ENCODE measurements around the gene CRKL. TPM values are rescaled to one million over a fixed set of nuclear protein-coding genes. Genes with fewer than 3 reads are reported as not detected.

CRKL gene
- total RNA-seq, 2 experiments from 2014 or later, result 57.7 to 70.9 TPM

GRCh38 chr22:20995329-20996030, 78.3 kb downstream of the CRKL start:
- H3K4me3 ChIP-seq (ENCODE audit: low read depth, low read length, poor library complexity, severe bottlenecking), result no peak overlapping the region
- H3K4me1 ChIP-seq (ENCODE audit: insufficient read depth, low read length, poor library complexity, severe bottlenecking), result peaks cover 20% of the 10 kb centered on the region
- H3K79me2 ChIP-seq (ENCODE audit: insufficient read depth, low read depth, low read length), result peaks cover 6% of the 10 kb centered on the region
- no peaks in the 10 kb centered on the region for H4K20me1 ChIP-seq (ENCODE audit: insufficient read depth, low read length)
- TF ChIP-seq EZH2phosphoT487 (IDR thresholded peaks at IDR 0.05; ENCODE audit: borderline replicate concordance, low read depth, low read length), result no peak
- TF ChIP-seq CTCF (conservative IDR thresholded peaks at IDR 0.05; ENCODE audit: low read length), result no peak
- BruUV-seq (replicated peaks), result no TSS peak
- H3K4me2 ChIP-seq (ENCODE audit: low read length), result no peak overlapping the region
- peaks cover 43% of the 10 kb centered on the region for H3K36me3 ChIP-seq (ENCODE audit: insufficient read depth, low read length)
- H3K9me3 ChIP-seq (ENCODE audit: low read length), result no peaks in the 10 kb centered on the region
- no peak overlapping the region for H2AFZ ChIP-seq (ENCODE audit: low read length)
- no peak overlapping the region for H3K27ac ChIP-seq (ENCODE audit: low read depth, low read length, poor library complexity, severe bottlenecking)
- DNase-seq (ENCODE audit: low spot score), result no peak
- intact Hi-C loops (cut with micrococcal nuclease; ENCODE audit: unreplicated experiment), result no loop called here
- no peaks in the 10 kb centered on the region for H3K9me2 ChIP-seq (ENCODE audit: insufficient read depth, low read length)
- POLR2A ChIA-PET, result no interaction called here
- CTCF ChIA-PET (ENCODE audit: unreplicated experiment), result no interaction called here

GRCh38 chr22:20996031-20996410, 78.8 kb downstream of the CRKL start:
- Histone ChIP-seq H3K4me3 (ENCODE audit: low read depth, low read length, poor library complexity, severe bottlenecking) (no peak overlapping the region), H4K20me1 (ENCODE audit: insufficient read depth, low read length) (no peaks in the 10 kb centered on the region), H3K27ac (ENCODE audit: low read depth, low read length, poor library complexity, severe bottlenecking) (no peak overlapping the region), H3K4me1 (ENCODE audit: insufficient read depth, low read length, poor library complexity, severe bottlenecking) (peaks cover 24% of the 10 kb centered on the region), H3K9me2 (ENCODE audit: insufficient read depth, low read length) (no peaks in the 10 kb centered on the region), H3K4me2 (ENCODE audit: low read length) (no peak overlapping the region), H3K36me3 (ENCODE audit: insufficient read depth, low read length) (peaks cover 44% of the 10 kb centered on the region), H2AFZ (ENCODE audit: low read length) (no peak overlapping the region), H3K79me2 (ENCODE audit: insufficient read depth, low read depth, low read length) (peaks cover 11% of the 10 kb centered on the region), H3K9me3 (ENCODE audit: low read length) (no peaks in the 10 kb centered on the region)
- no peak for TF ChIP-seq CTCF (conservative IDR thresholded peaks at IDR 0.05; ENCODE audit: low read length)
- TF ChIP-seq EZH2phosphoT487 (IDR thresholded peaks at IDR 0.05; ENCODE audit: borderline replicate concordance, low read depth, low read length), result no peak
- ChIA-PET POLR2A (no interaction called here), CTCF (ENCODE audit: unreplicated experiment) (no interaction called here)
- intact Hi-C loops (cut with micrococcal nuclease; ENCODE audit: unreplicated experiment), result no loop called here
- DNase-seq (ENCODE audit: low spot score), result no peak
- no TSS peak for BruUV-seq (replicated peaks)
